ENCODE data around the gene GRID1.

The GRID1 gene

GRCh38 chr10:86027346-86027745, 339.2 kb downstream of the GRID1 start:
- Histone ChIP-seq H3K9ac (ENCODE audit: insufficient read length, low read depth) (no peak overlapping the region), H3K4me3 (ENCODE audit: insufficient read length, low read depth) (no peak overlapping the region), H3K27me3 (ENCODE audit: insufficient read depth, insufficient read length) (no peaks in the 10 kb centered on the region), H3K4me1 (ENCODE audit: insufficient read depth, insufficient read length) (no peaks in the 10 kb centered on the region), H3K9me3 (ENCODE audit: insufficient read depth, low read length) (peaks cover 36% of the 10 kb centered on the region; the same call in 1 of the 2 replicates), H3K36me3 (ENCODE audit: insufficient read depth, insufficient read length, low read length) (no peaks in the 10 kb centered on the region)
- TF ChIP-seq ZNF274 (IDR thresholded peaks at IDR 0.05; ENCODE audit: low read depth, low read length) (no peak), YY1 (IDR thresholded peaks at IDR 0.05; ENCODE audit: insufficient read depth, insufficient read length) (no peak), SUZ12 (IDR thresholded peaks at IDR 0.05; ENCODE audit: extremely low read depth, insufficient read depth, insufficient read length) (no peak)
- DNase-seq (ENCODE audit: low read depth, low spot score) = no peak

- no peaks in the 10 kb centered on the region for H3K4me1 ChIP-seq (ENCODE audit: insufficient read depth, insufficient read length)
- TF ChIP-seq SUZ12 (IDR thresholded peaks at IDR 0.05; ENCODE audit: extremely low read depth, insufficient read depth, insufficient read length) (no peak), ZNF274 (IDR thresholded peaks at IDR 0.05; ENCODE audit: low read depth, low read length) (no peak), YY1 (IDR thresholded peaks at IDR 0.05; ENCODE audit: insufficient read depth, insufficient read length) (no peak)
- DNase-seq (ENCODE audit: low read depth, low spot score) = no peak
- no peaks in the 10 kb centered on the region for H3K27me3 ChIP-seq (ENCODE audit: insufficient read depth, insufficient read length)
- no peak overlapping the region for H3K4me3 ChIP-seq (ENCODE audit: insufficient read length, low read depth)
- H3K36me3 ChIP-seq (ENCODE audit: insufficient read depth, insufficient read length, low read length) = no peaks in the 10 kb centered on the region
- no peak overlapping the region for H3K9ac ChIP-seq (ENCODE audit: insufficient read length, low read depth)
- peaks cover 20% of the 10 kb centered on the region; the same call in 1 of the 2 replicates for H3K9me3 ChIP-seq (ENCODE audit: insufficient read depth, low read length)
Measured at GRCh38 chr10:86025509-86025908, 341.1 kb downstream of the GRID1 start.

GRCh38 chr10:86024281-86025041, 342.1 kb downstream of the GRID1 start:
- H3K27me3 ChIP-seq (ENCODE audit: insufficient read depth, insufficient read length) = no peaks in the 10 kb centered on the region
- DNase-seq (ENCODE audit: low read depth, low spot score) = no peak
- H3K4me3 ChIP-seq (ENCODE audit: insufficient read length, low read depth) = no peak overlapping the region
- H3K36me3 ChIP-seq (ENCODE audit: insufficient read depth, insufficient read length, low read length) = no peaks in the 10 kb centered on the region
- H3K9ac ChIP-seq (ENCODE audit: insufficient read length, low read depth) = no peak overlapping the region
- H3K4me1 ChIP-seq (ENCODE audit: insufficient read depth, insufficient read length) = no peaks in the 10 kb centered on the region
- 0 out of 2 replicates have a peak, but pooled peaks cover 10% of the 10 kb centered on the region for H3K9me3 ChIP-seq (ENCODE audit: insufficient read depth, low read length)
- no peak for TF ChIP-seq SUZ12 (IDR thresholded peaks at IDR 0.05; ENCODE audit: extremely low read depth, insufficient read depth, insufficient read length)
- TF ChIP-seq ZNF274 (IDR thresholded peaks at IDR 0.05; ENCODE audit: low read depth, low read length) = no peak
- no peak for TF ChIP-seq YY1 (IDR thresholded peaks at IDR 0.05; ENCODE audit: insufficient read depth, insufficient read length)

- no peak overlapping the region for H3K9ac ChIP-seq (ENCODE audit: insufficient read length, low read depth)
- H3K9me3 ChIP-seq (ENCODE audit: insufficient read depth, low read length) = 0 out of 2 replicates have a peak, but pooled peaks cover 4% of the 10 kb centered on the region
- TF ChIP-seq ZNF274 (IDR thresholded peaks at IDR 0.05; ENCODE audit: low read depth, low read length) (no peak), YY1 (IDR thresholded peaks at IDR 0.05; ENCODE audit: insufficient read depth, insufficient read length) (no peak), SUZ12 (IDR thresholded peaks at IDR 0.05; ENCODE audit: extremely low read depth, insufficient read depth, insufficient read length) (no peak)
- no peak for DNase-seq (ENCODE audit: low read depth, low spot score)
- H3K4me3 ChIP-seq (ENCODE audit: insufficient read length, low read depth) = no peak overlapping the region
- no peaks in the 10 kb centered on the region for H3K36me3 ChIP-seq (ENCODE audit: insufficient read depth, insufficient read length, low read length)
- no peaks in the 10 kb centered on the region for H3K4me1 ChIP-seq (ENCODE audit: insufficient read depth, insufficient read length)
- no peaks in the 10 kb centered on the region for H3K27me3 ChIP-seq (ENCODE audit: insufficient read depth, insufficient read length)
Measured at GRCh38 chr10:86023931-86024280, 342.7 kb downstream of the GRID1 start.

GRCh38 chr10:86023336-86023735, 343.3 kb downstream of the GRID1 start:
- Histone ChIP-seq H3K9me3 (ENCODE audit: insufficient read depth, low read length) (no peaks in the 10 kb centered on the region), H3K4me1 (ENCODE audit: insufficient read depth, insufficient read length) (no peaks in the 10 kb centered on the region), H3K36me3 (ENCODE audit: insufficient read depth, insufficient read length, low read length) (no peaks in the 10 kb centered on the region), H3K4me3 (ENCODE audit: insufficient read length, low read depth) (no peak overlapping the region), H3K9ac (ENCODE audit: insufficient read length, low read depth) (no peak overlapping the region), H3K27me3 (ENCODE audit: insufficient read depth, insufficient read length) (no peaks in the 10 kb centered on the region)
- no peak for DNase-seq (ENCODE audit: low read depth, low spot score)
- TF ChIP-seq SUZ12 (IDR thresholded peaks at IDR 0.05; ENCODE audit: extremely low read depth, insufficient read depth, insufficient read length) (no peak), ZNF274 (IDR thresholded peaks at IDR 0.05; ENCODE audit: low read depth, low read length) (no peak), YY1 (IDR thresholded peaks at IDR 0.05; ENCODE audit: insufficient read depth, insufficient read length) (no peak)

- Histone ChIP-seq H3K36me3 (ENCODE audit: insufficient read depth, insufficient read length, low read length) (no peaks in the 10 kb centered on the region), H3K27me3 (ENCODE audit: insufficient read depth, insufficient read length) (no peaks in the 10 kb centered on the region), H3K4me1 (ENCODE audit: insufficient read depth, insufficient read length) (no peaks in the 10 kb centered on the region), H3K9ac (ENCODE audit: insufficient read length, low read depth) (no peak overlapping the region), H3K9me3 (ENCODE audit: insufficient read depth, low read length) (no peaks in the 10 kb centered on the region), H3K4me3 (ENCODE audit: insufficient read length, low read depth) (no peak overlapping the region)
- no peak for DNase-seq (ENCODE audit: low read depth, low spot score)
- TF ChIP-seq ZNF274 (IDR thresholded peaks at IDR 0.05; ENCODE audit: low read depth, low read length) = no peak
Measured at GRCh38 chr10:86022906-86023305, 343.7 kb downstream of the GRID1 start.

GRCh38 chr10:86020134-86020533, 346.5 kb downstream of the GRID1 start:
- Histone ChIP-seq H3K9me3 (ENCODE audit: insufficient read depth, low read length) (no peaks in the 10 kb centered on the region), H3K27me3 (ENCODE audit: insufficient read depth, insufficient read length) (no peaks in the 10 kb centered on the region), H3K36me3 (ENCODE audit: insufficient read depth, insufficient read length, low read length) (no peaks in the 10 kb centered on the region), H3K4me1 (ENCODE audit: insufficient read depth, insufficient read length) (no peaks in the 10 kb centered on the region), H3K4me3 (ENCODE audit: insufficient read length, low read depth) (no peak overlapping the region), H3K9ac (ENCODE audit: insufficient read length, low read depth) (no peak overlapping the region)
- DNase-seq (ENCODE audit: low read depth, low spot score) = no peak
- TF ChIP-seq SUZ12 (IDR thresholded peaks at IDR 0.05; ENCODE audit: extremely low read depth, insufficient read depth, insufficient read length) (no peak), YY1 (IDR thresholded peaks at IDR 0.05; ENCODE audit: insufficient read depth, insufficient read length) (no peak), ZNF274 (IDR thresholded peaks at IDR 0.05; ENCODE audit: low read depth, low read length) (no peak)
